Measurements from ENCODE around the gene VAC14.

GRCh38 chr16:70694088-70694867 is 106.7 kb downstream of the VAC14 start:
- TF ChIP-seq POLR2A (IDR thresholded peaks at IDR 0.05) (no peak), CTCF (IDR thresholded peaks at IDR 0.05) (no peak)

Measured in stomach (tissue), 4 donors.